Stimulated activated CD4-positive, alpha-beta T cell treated with anti-CD3 and anti-CD28 coated beads, Interleukin-15, amount 100 ng/mL, for 48 hours (primary cell): ENCODE data around the gene CACNA1B.
"Not testable (repeated sequence)": the region's sequence is repeated elsewhere in the genome, so short reads cannot be mapped to it uniquely, and the experiment has no call there.

Source experiments
- DNase-seq, 2 donors: peaks; one replicate each; pipeline ENCODE4 v3.0.0-alpha.2; 2020; ENCODE audit warnings: low read depth in 2 of 2

CACNA1B gene

DNA sequence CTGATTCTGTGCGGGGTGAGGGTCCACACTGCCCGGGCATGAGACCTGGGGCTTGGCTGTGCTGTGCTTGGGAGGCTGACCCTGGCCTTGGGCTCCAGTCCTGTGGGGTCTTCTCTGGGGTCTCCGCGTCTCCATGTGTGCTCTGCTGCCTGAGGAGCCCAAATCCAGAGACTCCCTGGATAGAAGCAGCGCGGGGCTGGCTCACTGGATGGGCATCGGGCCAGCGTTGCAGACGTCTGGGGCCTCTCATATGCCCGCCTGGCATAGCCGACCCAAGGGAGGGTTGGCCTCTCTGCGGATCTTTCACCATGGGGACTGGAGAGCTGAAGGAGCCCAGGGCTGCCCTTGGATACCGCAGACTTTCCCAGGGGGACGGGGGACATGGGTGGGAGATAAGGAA lies 12.4 kb downstream of the CACNA1B start:
- not testable (repeated sequence) for DNase-seq

DNA sequence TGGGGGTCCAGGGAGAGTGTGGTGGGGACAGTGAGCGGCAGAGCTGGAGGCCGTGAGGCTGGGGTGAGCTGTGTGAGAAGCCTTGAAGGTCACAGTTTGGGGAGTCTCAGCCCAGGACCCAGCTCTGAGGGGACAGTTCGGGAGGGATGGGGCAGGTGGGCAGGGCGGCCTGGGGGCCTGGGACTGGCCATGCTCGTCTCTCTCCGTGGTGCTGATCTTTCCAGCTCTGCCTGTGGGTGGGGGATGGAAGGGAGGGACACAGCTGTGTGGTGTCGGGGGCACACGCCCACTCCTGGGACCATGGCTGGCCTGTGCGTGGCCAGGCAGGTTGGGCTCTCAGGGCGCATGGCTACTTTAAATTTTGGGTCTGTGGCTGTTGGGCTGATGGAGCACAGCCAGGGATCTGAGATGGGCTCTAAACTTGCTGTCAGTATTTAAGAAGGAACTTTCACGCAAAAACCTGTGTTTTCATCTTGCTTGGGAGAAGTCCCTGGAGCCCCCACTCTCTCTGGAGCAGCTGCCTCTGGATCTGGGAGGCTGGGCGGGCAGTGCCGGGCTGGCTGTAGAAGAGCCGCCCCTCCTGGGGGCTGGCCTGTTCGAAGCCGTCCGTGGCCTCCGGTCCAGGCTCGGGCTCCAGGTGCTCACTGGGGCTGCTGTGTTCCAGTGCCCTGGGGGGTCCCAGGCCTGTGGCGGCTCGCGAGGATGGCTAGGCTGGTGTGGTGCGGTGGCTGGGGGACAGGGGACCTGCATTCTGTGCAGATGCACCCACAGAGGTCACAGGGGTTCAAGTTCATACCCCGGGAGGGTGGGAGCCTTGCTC lies 13.4 kb downstream of the CACNA1B start:
- not testable (repeated sequence) for DNase-seq

DNA sequence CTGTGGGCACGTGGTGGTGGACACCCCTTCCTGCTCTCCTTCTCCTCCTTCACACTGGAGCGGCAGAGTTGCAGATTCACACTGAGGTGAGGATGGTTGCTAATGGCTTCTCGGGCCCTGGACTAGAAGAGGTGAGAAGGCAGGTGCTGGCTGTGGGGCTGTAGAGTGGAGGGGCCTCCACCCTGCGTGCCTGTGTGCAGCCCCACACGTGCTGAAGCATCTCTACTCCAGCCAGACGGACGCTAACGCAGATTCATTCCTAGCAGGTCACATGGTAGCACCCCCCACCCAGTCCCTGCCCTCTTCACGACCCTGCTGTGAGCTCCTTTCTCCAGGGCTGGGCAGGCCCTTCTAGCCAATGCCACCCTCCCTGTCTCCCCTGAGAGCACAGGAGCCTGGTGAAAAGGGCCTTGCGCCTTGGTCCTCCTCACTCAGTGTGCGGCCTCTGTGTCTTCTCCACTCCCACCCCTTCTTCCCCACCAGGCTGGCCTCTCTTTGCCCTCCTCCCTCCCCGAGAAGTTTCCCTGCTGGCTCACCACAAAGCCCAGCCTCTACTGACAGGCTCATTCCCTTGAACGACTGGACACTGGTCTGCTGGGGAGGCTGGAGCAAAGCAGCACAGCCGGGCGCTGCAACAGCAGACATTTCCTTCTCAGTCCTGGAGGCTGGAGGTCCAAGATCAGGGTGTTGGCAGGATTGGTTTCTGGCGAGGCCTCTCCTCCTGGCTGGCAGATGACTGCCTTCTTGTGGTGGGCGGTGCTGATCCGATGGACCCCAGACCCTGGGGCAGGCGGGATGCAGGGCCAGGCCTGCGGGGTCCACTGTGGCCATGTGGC lies 14.2 kb downstream of the CACNA1B start:
- no peak for DNase-seq

DNA sequence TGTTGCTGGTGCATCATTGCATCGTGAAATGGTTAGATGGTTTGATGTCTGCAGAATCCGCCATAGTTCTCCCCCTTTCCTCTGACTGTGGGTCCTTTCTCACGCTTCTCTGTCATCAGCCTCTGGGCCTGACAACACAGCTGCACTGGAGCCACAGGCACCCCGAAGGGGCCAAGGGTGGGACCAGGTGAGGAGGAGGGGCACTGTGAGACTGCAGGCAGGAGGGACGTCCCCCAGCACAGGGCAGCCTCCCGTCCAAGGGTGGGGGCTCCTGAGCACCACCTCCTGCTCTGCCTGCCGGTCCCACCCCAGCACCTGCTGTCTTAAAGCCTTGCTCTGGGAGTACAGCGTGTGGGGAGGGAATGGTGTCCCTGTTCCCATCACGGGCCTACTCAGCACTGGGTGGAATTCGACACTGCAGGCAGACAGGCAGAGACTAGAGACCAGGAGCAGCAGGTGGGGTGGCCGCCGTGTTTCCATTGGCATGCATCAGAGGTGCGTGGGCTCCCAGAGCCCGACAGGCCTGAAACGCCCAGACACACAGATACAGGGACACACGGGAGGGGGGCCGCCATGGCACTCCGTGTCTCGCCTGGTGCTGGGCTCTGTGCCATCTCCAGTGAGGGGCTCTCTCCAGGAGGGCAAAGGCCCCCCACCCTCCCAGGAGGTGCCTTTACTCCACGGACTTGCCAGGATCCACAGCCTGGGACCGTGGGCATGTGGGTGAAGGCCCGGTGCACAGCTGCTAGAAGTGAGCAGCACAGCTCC lies 15.0 kb downstream of the CACNA1B start:
- DNase-seq = no peak

DNA sequence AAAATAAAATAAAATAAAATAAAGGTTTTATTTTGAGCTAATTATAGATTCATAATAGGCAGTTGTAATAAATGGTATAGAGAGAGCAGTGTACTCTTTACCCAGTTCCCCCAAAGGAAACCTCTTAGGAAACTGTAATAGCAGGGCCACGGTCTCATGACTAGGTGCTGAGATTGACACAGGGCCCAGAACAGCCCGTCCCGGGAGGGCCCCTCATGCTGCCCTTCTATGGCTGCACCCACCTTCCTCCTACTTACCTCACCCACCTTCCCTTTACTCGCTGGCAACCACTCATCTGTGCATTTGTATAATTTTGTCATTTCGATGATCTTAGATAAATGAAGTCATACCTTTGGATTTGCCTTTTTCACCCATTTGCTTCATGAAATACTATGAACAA lies 16.1 kb downstream of the CACNA1B start:
- no peak for DNase-seq

DNA sequence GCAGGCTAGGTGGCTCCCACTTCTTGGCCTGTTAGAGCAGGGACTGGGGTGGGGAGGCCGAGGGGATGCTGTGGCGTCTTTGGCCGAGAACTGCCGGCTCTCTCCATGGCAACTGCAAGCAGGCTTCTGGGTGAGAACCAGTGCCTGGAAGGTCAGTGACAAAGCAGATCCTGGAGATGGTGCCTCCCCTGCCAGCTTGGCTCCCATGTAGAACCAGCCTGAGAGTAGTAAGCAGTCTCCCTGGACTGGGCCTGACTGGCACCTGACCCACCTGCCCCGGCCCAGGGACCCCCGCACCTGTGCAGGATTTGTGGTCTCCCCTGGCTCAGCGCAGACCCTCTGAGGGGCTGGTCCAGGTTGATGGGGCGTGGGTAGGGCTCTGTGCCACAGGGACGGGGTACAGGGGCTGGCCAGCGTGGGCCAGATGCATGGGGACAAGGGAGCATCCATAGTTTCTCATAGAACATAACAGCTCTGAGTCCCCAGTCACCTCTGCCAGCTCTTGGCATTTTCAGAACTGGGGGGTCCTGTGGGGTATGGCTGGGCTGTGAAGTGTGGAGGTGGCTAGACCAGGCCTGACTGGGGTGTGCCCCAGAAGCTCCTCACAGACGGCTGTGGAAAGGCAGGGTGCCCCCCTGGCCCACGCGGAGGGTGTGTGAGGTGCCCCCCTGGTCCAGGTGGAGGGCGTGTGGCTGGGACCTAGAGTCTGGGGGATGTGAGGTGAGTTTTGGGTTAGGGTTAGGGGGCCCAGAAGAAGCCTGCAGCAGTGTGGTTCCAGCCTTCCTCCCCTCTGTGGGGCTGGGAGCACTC lies 22.2 kb downstream of the CACNA1B start:
- no peak for DNase-seq

DNA sequence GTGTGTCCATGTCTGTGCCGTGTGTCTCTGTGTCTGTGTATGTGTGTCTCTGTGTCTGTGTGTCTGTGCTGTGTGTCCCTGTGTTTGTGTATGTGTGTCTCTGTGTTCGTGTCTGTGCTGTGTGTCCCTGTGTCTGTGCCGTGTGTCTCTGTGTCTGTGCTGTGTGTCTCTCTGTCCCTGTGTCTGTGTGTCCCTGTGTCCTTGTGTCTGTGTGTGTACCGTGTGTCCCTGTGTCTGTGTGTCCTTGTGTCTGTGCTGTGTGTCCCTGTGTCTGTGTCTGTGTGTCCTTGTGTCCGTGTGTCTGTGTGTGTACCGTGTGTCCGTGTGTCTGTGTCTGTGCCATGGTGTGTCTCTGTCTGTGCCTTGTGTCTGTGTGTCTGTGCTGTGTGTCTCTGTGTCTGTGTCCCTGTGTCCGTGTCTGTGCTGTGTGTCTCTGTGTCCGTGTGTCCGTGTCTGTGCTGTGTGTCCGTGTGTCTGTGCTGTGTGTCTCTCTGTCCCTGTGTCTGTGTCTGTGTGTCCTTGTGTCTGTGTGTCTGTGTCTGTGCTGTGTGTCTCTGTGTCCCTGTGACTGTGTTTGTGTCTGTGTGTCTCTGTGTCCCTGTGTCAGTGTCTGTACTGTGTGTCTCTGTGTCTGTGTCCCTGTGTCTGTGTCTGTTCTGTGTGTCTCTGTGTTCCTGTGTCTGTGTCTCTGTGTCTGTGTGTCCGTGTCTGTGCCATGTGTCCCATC lies 23.2 kb downstream of the CACNA1B start:
- DNase-seq = no peak

DNA sequence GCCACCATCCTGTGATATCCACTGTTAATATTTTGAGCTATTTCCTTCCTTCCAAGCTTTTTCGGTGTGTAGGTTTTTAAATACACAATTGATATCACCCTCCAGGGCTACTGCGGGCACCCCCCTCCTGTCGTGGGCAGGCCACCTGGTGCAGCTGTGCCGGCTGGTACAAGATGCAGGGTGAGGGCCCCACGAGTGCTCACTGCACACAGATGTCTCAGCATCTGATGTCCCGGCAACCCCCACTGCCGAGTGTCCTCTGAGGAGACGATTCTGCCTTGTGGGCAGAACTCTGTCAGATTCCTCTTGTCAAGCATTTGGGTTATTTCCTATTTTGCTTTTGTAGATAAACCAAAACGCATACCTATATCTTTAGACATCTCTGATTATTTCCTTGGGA lies 25.1 kb downstream of the CACNA1B start:
- no peak for DNase-seq

DNA sequence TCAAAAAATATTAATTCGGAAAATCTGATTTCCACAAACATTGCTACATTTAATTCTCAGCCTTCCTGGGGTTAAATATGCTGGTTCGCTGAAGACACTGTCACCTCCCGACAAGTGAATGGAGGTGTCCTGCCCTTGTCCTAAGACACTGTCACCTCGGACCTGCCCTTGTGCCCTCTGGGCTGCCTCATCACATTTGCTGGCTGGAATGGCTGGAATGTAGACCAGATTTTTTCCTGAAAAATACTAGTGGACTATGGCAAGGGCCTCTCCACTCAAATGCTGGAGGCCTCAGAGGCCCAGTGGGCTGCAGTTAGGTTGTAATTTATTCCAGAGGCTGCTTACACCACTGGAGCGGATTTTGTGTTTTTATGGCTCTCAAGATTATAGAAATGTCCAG lies 28.2 kb downstream of the CACNA1B start:
- DNase-seq = no peak

DNA sequence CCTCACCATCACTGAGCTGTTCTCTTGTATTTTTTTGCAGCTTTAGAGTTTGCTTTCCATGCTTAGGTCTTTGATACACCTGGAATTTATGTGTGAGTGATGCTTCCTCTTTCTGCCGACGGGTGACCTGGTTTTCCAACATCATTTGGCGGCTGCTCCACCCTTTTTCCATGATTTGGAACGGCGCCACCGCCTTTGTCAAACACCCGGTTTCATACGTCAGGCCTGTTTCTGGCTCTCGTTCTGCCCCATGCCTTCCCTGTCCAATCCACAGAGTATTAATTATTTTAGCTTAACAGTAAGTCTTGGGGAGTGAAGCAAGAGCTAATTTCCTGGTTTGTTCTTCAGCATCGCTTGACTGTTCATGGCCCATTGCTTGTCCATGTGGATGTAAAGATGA lies 30.2 kb downstream of the CACNA1B start:
- DNase-seq = no peak

DNA sequence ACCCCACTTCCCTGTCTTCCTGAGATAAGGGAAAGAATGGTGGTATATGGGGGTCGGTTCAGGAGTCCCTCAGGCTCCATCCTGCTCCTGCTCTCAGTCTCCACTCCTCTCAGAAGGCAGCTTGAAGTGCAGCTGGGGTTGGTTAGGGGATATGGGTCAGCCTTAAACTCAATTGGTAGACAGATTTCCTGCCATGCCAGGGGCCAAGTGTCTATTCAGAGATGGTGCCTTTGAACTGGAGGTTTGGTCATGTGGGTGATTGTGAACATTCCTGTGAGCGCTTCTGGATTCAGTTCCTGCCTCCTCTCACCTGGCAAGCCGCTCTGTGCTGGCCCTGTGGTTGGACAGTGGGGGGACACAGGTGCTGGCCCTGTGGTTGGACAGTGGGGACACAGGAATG lies 35.1 kb downstream of the CACNA1B start:
- DNase-seq = no peak

DNA sequence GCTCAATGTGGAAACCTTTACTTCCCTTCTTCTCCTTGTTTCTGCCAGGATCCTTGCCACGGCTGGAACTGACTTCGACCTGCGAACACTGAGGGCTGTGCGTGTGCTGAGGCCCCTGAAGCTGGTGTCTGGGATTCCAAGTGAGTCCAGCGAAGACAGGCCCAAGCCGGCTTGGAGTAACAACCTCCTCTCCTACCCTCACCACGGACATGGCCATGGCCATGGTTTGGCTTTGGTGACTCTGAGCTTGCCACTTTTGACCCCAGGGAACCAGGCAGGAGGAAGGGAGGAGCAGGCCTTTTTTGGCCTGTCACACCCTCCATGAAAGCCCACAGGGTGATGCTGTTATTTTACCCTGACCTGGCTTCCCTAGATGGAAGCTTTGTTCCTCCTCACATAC lies 35.5 kb downstream of the CACNA1B start:
- no peak for DNase-seq

DNA sequence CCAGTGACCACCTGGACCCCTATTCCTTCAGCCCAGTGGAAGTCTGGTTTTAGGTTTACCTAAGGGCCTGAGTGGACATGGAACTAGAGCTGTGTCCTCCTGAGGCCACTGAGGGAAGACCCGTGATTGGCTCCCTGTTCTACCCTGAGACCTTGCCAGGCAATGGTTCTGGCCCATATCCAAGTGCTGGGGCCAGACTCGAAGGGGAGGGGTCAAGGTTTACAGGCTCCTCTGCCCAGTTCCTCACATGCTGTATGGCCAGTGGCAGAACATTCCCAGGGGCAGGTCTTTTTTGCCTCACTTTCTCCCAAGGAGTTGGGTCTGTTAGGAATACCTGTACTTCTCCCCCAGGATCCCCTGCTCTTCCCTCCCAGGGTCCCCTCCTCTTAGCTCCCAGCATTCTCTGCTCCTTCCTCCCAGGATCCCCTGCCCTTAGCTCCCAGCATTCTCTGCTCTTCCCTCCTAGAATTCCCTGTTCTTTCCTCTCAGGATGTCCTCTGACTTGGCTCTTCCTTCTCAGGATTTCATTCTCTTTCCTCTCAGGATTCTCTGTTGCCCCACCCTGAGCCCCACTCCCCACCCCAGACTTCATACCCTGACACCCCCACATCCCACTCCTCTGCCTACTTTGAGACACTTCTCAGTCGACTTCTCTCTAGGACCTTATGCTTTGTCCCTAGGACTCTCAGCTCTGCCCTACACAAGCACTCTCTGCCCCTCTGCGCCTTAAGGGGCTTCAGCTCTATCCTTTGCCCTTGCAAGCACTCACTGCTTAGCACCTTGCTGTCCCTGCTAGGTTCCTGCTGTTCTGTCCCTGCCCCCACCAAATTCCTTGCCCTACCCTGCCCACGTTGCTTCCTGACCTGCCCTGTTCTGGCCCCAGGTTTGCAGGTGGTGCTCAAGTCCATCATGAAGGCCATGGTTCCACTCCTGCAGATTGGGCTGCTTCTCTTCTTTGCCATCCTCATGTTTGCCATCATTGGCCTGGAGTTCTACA lies 36.5 kb downstream of the CACNA1B start:
- DNase-seq = no peak

DNA sequence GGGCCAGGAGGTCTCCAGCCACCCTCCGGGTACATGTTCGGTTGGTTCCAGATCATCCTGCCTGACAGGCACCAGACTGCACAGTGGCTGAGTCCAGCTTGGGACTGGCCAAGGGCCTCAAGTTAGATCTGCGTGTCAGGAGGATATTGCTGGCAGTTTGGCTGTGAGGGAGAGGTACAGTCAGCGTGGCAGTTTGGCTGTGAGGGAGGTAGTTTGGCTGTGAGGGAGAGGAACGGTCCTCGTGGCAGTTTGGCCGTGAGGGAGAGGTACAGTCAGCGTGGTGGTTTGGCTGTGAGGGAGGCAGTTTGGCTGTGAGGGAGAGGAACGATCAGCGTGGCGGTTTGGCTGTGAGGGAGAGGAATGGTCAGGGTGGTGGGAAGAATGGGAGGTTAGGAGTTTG lies 39.0 kb downstream of the CACNA1B start:
- DNase-seq = no peak

DNA sequence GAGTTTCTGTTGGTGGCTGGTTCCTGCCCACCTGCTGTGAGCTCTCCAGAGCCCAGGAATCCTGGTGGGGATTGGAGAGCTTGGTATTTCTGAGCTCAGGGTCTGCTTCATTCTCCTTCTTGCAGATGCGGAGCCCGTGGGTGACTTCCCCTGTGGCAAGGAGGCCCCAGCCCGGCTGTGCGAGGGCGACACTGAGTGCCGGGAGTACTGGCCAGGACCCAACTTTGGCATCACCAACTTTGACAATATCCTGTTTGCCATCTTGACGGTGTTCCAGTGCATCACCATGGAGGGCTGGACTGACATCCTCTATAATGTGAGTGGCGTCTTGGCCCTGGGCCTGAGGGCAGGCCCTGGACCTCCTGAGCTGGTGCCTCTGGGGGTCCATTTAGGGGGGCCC lies 39.5 kb downstream of the CACNA1B start:
- DNase-seq = no peak

DNA sequence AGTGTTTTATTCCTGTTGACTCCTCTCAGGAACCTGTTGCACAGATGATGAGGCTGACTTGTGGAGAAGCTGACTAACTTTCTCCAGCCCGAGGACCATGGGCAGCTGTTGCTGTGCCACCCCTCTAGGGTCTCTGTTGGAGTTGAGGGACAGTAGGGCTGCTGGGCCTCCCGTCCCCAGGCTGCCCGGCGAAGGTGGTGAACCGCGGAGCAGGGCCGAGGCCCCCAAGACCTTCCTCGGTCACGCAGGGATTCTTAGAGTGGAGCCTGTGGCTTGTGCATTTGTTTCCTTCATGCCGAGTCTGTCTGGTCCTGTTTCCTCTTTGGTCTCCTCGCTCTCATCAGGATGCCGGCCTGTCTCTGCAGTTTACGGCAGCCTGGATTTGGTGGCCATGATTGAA lies 40.2 kb downstream of the CACNA1B start:
- no peak for DNase-seq

DNA sequence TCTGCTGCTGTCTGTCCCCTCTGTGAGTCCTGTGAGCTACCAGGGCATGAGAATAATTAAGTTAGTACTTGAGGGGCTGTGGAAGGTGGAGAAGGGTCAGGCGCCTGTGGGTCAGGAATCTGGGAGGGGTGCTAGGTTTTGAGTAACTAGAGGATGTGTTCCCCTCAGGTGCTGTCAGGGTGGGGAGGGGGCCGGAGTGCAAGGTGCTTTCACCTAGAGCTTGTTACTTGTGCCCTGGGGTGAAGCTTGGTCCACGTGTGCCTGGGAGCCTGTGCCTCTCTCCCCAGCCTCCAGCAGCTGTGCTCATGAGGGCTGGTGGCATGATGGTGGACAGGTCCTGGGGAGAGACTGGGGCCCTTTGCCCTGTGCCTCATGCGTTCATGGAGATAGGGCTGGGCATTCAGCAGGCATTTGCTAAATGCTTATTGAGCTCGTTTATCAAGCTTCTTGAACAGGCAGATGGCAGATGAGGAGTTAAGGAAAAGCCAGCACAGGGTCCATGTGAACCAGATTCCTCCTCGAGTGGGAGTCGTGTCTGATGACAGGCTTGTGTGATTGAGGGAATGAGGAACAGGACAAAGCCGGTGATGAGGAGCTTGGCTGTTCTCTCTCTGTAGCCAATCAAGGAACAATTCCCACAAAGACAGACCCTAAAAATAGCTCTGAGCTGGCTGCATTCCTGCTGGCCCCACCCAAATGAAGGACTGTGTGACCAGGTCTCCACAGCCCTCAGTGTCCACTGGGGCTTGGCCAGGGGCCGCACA lies 40.9 kb downstream of the CACNA1B start:
- DNase-seq = no peak

DNA sequence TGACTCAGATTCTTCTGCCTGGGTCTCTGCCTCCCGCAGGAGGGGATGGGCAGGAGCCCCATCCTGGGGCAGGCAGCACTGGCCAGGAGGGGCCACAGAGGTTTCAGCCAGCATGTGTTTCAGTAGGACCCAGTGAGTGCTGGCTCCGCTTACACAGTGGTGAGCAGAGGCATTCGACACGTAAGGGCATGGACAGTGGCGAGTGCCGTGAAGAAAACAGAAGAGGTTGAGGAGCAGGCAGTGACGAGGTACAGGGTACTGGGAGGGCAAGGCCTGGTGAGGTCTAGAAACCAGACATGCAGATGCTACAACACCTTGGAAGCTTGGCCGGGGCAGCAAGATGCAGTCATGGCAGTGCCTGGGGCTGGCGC lies 41.5 kb downstream of the CACNA1B start:
- DNase-seq = no peak

DNA sequence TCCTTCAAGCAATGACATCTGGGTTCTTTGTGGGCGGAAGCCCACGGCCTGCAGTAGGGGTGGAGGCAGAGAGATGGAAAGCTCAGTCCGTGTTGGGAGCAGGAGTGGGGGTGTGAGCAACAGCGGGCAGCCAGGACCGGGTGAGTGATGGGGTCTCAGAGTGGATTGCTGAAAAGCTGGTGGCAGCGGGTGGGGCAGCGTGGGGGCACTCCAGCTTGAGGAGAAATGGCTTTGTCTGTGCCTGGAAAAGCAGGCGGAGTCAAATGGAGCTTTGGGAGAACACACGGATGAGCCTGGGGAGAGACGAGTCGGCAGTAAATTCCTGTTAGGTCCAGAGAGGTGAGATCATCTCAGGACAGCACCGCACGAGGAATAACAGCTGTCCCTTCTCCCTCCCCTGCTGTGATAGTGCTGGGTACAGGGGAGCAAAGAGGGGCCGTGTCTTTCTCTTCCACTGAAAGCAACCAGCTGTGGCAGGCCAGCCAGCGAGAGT lies 42.1 kb downstream of the CACNA1B start:
- DNase-seq = no peak
